Large intestine (tissue), 3 donors: Measurements from ENCODE around the gene CFH. TPM values are rescaled to one million over a fixed set of nuclear protein-coding genes. Genes with fewer than 3 reads are reported as not detected.
"Not testable (repeated sequence)": the region's sequence is repeated elsewhere in the genome, so short reads cannot be mapped to it uniquely, and the experiment has no call there.

Experiments
- DNase-seq, 2 donors: peaks; one replicate each; pipeline versions ENCODE4 v3.0.0 to v3.0.0-alpha.2; 2013
- H3K27ac ChIP-seq: one replicate; pipeline ENCODE4 v1.5.1; 2013; ENCODE audit warnings: low read length
- H3K27me3 ChIP-seq: 2 replicates; pipeline ENCODE4 v1.6.1; 2013; ENCODE audit warnings: low read length; ENCODE audit not compliant: control insufficient read depth, insufficient read depth
- H3K36me3 ChIP-seq: 2 replicates; pipeline ENCODE4 v1.6.1; 2013; ENCODE audit warnings: low read length; ENCODE audit not compliant: control insufficient read depth, insufficient read depth
- H3K4me1 ChIP-seq: one replicate; pipeline ENCODE4 v1.6.1; 2013; ENCODE audit warnings: low read length; ENCODE audit not compliant: control insufficient read depth, insufficient read depth
- H3K4me3 ChIP-seq: one replicate; pipeline ENCODE4 v1.5.1; 2013; ENCODE audit warnings: low read length
- H3K9me3 ChIP-seq: one replicate; pipeline ENCODE4 v1.6.1; 2013; ENCODE audit warnings: mild to moderate bottlenecking, low read depth, low read length, moderate library complexity; ENCODE audit not compliant: control insufficient read depth
- WGBS: methylation state at CpG from one replicate; pipeline ENCODE4 v1.1.5; 2013; ENCODE audit warnings: low lambda C conversion rate; ENCODE audit not compliant: insufficient coverage; 5-methylcytosine and 5-hydroxymethylcytosine counted together
- polyA plus RNA-seq: library from polyadenylated mRNA; unstranded; fragments of 120-200 nt; gene quantifications from one replicate; pipeline ENCODE4 v1.2.1, GENCODE V29; 2013

Gene CFH
- polyA plus RNA-seq, 1 donor: 16.4 TPM

GRCh38 chr1:196791252-196791651, 139.4 kb downstream of the CFH start:
- H3K4me1 ChIP-seq, H3K27ac ChIP-seq, H3K27me3 ChIP-seq, DNase-seq, H3K4me3 ChIP-seq, H3K36me3 ChIP-seq, H3K9me3 ChIP-seq: not testable (repeated sequence)
- WGBS: no CpG with 5 or more reads among the region's 1 CpG

- H3K27ac ChIP-seq, H3K4me3 ChIP-seq, H3K27me3 ChIP-seq, DNase-seq, H3K4me1 ChIP-seq, H3K9me3 ChIP-seq, H3K36me3 ChIP-seq: not testable (repeated sequence)
- WGBS: no CpG with 5 or more reads among the region's 4 CpGs
Measured at GRCh38 chr1:196794103-196794502, 142.3 kb downstream of the CFH start.

Other genes with a start within 250 kb of the CFH start
- gene KCNT2, start 43.6 kb upstream of the CFH start, polyA plus RNA-seq: 3.5 TPM
- gene CFHR3, start 122.8 kb downstream of the CFH start, polyA plus RNA-seq: 0.04 TPM
- gene CFHR1, start 167.7 kb downstream of the CFH start, polyA plus RNA-seq: 0.16 TPM
- gene CFHR4, start 236.0 kb downstream of the CFH start, polyA plus RNA-seq: not detected